Neural cell (in vitro differentiated cells): ENCODE measurements around the gene KRTAP10-6. TPM values are rescaled to one million over a fixed set of nuclear protein-coding genes. Genes with fewer than 3 reads are reported as not detected.
"Not testable (repeated sequence)": the region's sequence is repeated elsewhere in the genome, so short reads cannot be mapped to it uniquely, and the experiment has no call there.

ENCODE experiments used
- H2AFZ ChIP-seq: fragments of 200-600, 300-800 bp; sonication (generic), shearing (Covaris generic); 2 replicates; pipeline ENCODE4 v1.6.0; 2014; ENCODE audit warnings: low read depth, mild to moderate bottlenecking, antibody characterized with exemption, low read length, moderate library complexity
- H3F3A ChIP-seq: fragments of 200-600 bp; shearing (Covaris generic); 2 replicates; pipeline ENCODE4 v1.6.1; 2016; ENCODE audit warnings: mild to moderate bottlenecking, moderate library complexity, mixed read lengths, antibody characterized with exemption, low read length; ENCODE audit not compliant: insufficient read depth, poor library complexity, severe bottlenecking
- H3K27ac ChIP-seq: fragments of 200-600, 300-800 bp; sonication (generic), shearing (Covaris generic); 2 replicates; pipeline ENCODE4 v1.5.1; 2014; ENCODE audit warnings: mild to moderate bottlenecking, low read length, moderate library complexity
- H3K27me3 ChIP-seq: fragments of 300-800, 200-600 bp; sonication (generic), shearing (Covaris generic); 2 replicates; pipeline ENCODE4 v1.6.0; 2014; ENCODE audit warnings: mild to moderate bottlenecking, low read depth, low read length, moderate library complexity; ENCODE audit not compliant: insufficient read depth
- H3K36me3 ChIP-seq: fragments of 300-800, 200-600 bp; sonication (generic), shearing (Covaris generic); 2 replicates; pipeline ENCODE4 v1.5.1; 2014; ENCODE audit warnings: mild to moderate bottlenecking, antibody characterized with exemption, low read length, moderate library complexity; ENCODE audit not compliant: insufficient read depth
- H3K4me2 ChIP-seq: fragments of 300-800, 200-600 bp; sonication (generic), shearing (Covaris generic); 2 replicates; pipeline ENCODE4 v1.6.0; 2014; ENCODE audit warnings: mild to moderate bottlenecking, low read length
- H3K4me3 ChIP-seq: fragments of 300-800, 200-600 bp; sonication (generic), shearing (Covaris generic); 2 replicates; pipeline ENCODE4 v1.5.1; 2014; ENCODE audit warnings: mild to moderate bottlenecking, low read length, moderate library complexity
- H3K79me2 ChIP-seq: fragments of 200-600 bp; shearing (Covaris generic); replicated peaks from 2 replicates; pipeline ENCODE4 v1.6.0; 2014; ENCODE audit warnings: mild to moderate bottlenecking, low read length, moderate library complexity; ENCODE audit not compliant: insufficient read depth
- H3K9ac ChIP-seq: fragments of 300-800, 200-600 bp; sonication (generic), shearing (Covaris generic); 2 replicates; pipeline ENCODE4 v1.6.1; 2016; ENCODE audit warnings: mild to moderate bottlenecking, low read length, mixed read lengths
- H3K9me2 ChIP-seq: fragments of 200-600 bp; shearing (Covaris generic); 2 replicates; pipeline ENCODE4 v1.6.1; 2016; ENCODE audit warnings: mild to moderate bottlenecking, low read length, mixed read lengths; ENCODE audit not compliant: insufficient read depth
- H3K9me3 ChIP-seq: fragments of 200-600, 300-800 bp; sonication (generic), shearing (Covaris generic); 2 replicates; pipeline ENCODE4 v1.6.1; 2016; ENCODE audit warnings: mild to moderate bottlenecking, mixed run types, low read length, moderate library complexity, mixed read lengths
- H4K20me1 ChIP-seq: fragments of 200-600 bp; shearing (Covaris generic); 2 replicates; pipeline ENCODE4 v1.6.1; 2016; ENCODE audit warnings: mild to moderate bottlenecking, mixed run types; ENCODE audit not compliant: insufficient read depth
- CTCF ChIP-seq: fragments of 450-650 bp; IDR thresholded peaks from 2 replicates; pipeline ENCODE4 v1.5.1; 2014; ENCODE audit warnings: antibody characterized with exemption, mild to moderate bottlenecking, moderate library complexity; ENCODE audit not compliant: poor library complexity, severe bottlenecking
- EP300 ChIP-seq: fragments of 450-650 bp; conservative IDR thresholded peaks from 2 replicates; pipeline ENCODE4 v1.6.1; 2014; ENCODE audit warnings: antibody characterized with exemption, mild to moderate bottlenecking, moderate library complexity; ENCODE audit not compliant: poor library complexity, severe bottlenecking
- EZH2 ChIP-seq: fragments of 200-600, 300-800 bp; shearing (Covaris generic), sonication (generic); IDR thresholded peaks from 2 replicates; pipeline ENCODE4 v1.6.1; 2014; ENCODE audit warnings: antibody characterized with exemption, low read length, borderline replicate concordance, mild to moderate bottlenecking; ENCODE audit not compliant: insufficient read depth, poor library complexity, severe bottlenecking
- MXI1 ChIP-seq: fragments of 450-650 bp; conservative IDR thresholded peaks from 2 replicates; pipeline ENCODE4 v1.6.1; 2014; ENCODE audit warnings: antibody characterized with exemption, mild to moderate bottlenecking; ENCODE audit not compliant: poor library complexity, severe bottlenecking
- POLR2AphosphoS5 ChIP-seq: IDR thresholded peaks from 2 replicates; pipeline ENCODE4 v1.6.1; 2012
- RAD21 ChIP-seq: fragments of 450-650 bp; conservative IDR thresholded peaks from 2 replicates; pipeline ENCODE4 v1.6.1; 2014; ENCODE audit warnings: antibody characterized with exemption, mild to moderate bottlenecking, moderate library complexity
- REST ChIP-seq: IDR thresholded peaks from 2 replicates; pipeline ENCODE4 v1.6.1; 2012; ENCODE audit warnings: borderline replicate concordance
- SMC3 ChIP-seq: fragments of 450-650 bp; conservative IDR thresholded peaks from 2 replicates; pipeline ENCODE4 v1.6.1; 2014; ENCODE audit warnings: antibody characterized with exemption, mild to moderate bottlenecking, moderate library complexity; ENCODE audit not compliant: poor library complexity
- TAF1 ChIP-seq: IDR thresholded peaks from 2 replicates; pipeline ENCODE4 v1.6.1; 2012; ENCODE audit warnings: low read depth
- polyA plus RNA-seq: library from polyadenylated mRNA; depleted of rRNA; stranded (reverse); fragments of >200 nt; gene quantifications from 2 replicates; pipeline ENCODE4 v1.2.3, GENCODE V29; 2014

KRTAP10-6 gene
- polyA plus RNA-seq, 1 donor from 2014 or later = not detected

GRCh38 chr21:44639331-44639655, 47.0 kb upstream of the KRTAP10-6 start:
- H3F3A ChIP-seq = no peaks in the 10 kb centered on the region
- no peaks in the 10 kb centered on the region for H3K27me3 ChIP-seq
- no peak overlapping the region for H3K9ac ChIP-seq
- no peaks in the 10 kb centered on the region for H3K9me2 ChIP-seq
- no peaks in the 10 kb centered on the region for H3K79me2 ChIP-seq
- H3K4me2 ChIP-seq = no peak overlapping the region
- no peak overlapping the region for H3K27ac ChIP-seq
- peaks cover 4% of the 10 kb centered on the region for H3K9me3 ChIP-seq
- TF ChIP-seq CTCF = no peak
- no peak for TF ChIP-seq EP300
- no peak for TF ChIP-seq MXI1
- no peaks in the 10 kb centered on the region for H4K20me1 ChIP-seq
- no peak overlapping the region for H3K4me3 ChIP-seq
- no peak overlapping the region for H2AFZ ChIP-seq
- no peaks in the 10 kb centered on the region for H3K36me3 ChIP-seq

GRCh38 chr21:44638506-44639330, 46.4 kb upstream of the KRTAP10-6 start:
- not testable (repeated sequence) for H3K27me3 ChIP-seq, H3K4me2 ChIP-seq, H3F3A ChIP-seq, H3K4me3 ChIP-seq, H2AFZ ChIP-seq, H3K9ac ChIP-seq, H3K9me3 ChIP-seq, H3K79me2 ChIP-seq, H3K27ac ChIP-seq, H3K36me3 ChIP-seq, H3K9me2 ChIP-seq, H4K20me1 ChIP-seq

- not testable (repeated sequence) for H3K4me3 ChIP-seq, H3K9me2 ChIP-seq, H3K36me3 ChIP-seq
Measured at GRCh38 chr21:44637851-44638348, 45.6 kb upstream of the KRTAP10-6 start.

GRCh38 chr21:44637018-44637850, 44.9 kb upstream of the KRTAP10-6 start, which contains the start of gene KRTAP10-10:
Gene KRTAP10-10, plus strand, starts transcription at chr21:44637356. Its CDS starts 62 bp downstream, at chr21:44637418.
- H3K27ac ChIP-seq = no peak within 1 kb of the TSS
- no peaks in the 10 kb centered on the region for H3K9me2 ChIP-seq
- H3K27me3 ChIP-seq = no peaks in the 10 kb centered on the region
- H3F3A ChIP-seq = no peaks in the 10 kb centered on the region
- H2AFZ ChIP-seq = no peak within 1 kb of the TSS
- H3K36me3 ChIP-seq = no peaks in the 10 kb centered on the region
- H3K9me3 ChIP-seq = peaks cover 7% of the 10 kb centered on the region
- H3K4me3 ChIP-seq = no peak within 1 kb of the TSS
- H3K4me2 ChIP-seq = no peak within 1 kb of the TSS
- H3K9ac ChIP-seq = no peak within 1 kb of the TSS
- H4K20me1 ChIP-seq = no peaks in the 10 kb centered on the region
- no peaks in the 10 kb centered on the region for H3K79me2 ChIP-seq
- no peak for TF ChIP-seq RAD21
- no peak for TF ChIP-seq POLR2AphosphoS5
- TF ChIP-seq EZH2 = no peak
- TF ChIP-seq TAF1 = no peak
- TF ChIP-seq REST = no peak
- TF ChIP-seq CTCF = no peak
- no peak for TF ChIP-seq MXI1
- no peak for TF ChIP-seq SMC3

More at GRCh38 chr21:44637851-44638348, 45.6 kb upstream of the KRTAP10-6 start:
- H3K27ac ChIP-seq, H4K20me1 ChIP-seq, H3K27me3 ChIP-seq, H3F3A ChIP-seq, H3K79me2 ChIP-seq, H3K9ac ChIP-seq, H2AFZ ChIP-seq, H3K4me2 ChIP-seq, H3K9me3 ChIP-seq: not testable (repeated sequence)
